Tibial nerve (tissue), 4 donors: ENCODE results near the gene MGMT.

Experiments used
- EP300 ChIP-seq, 2 donors: sonication (generic); formaldehyde crosslinking; IDR thresholded peaks; one replicate each; pipeline ENCODE4 v1.6.1; 2017; ENCODE audit warnings: antibody characterized with exemption in 2 of 2, mild to moderate bottlenecking in 1 of 2
- POLR2A ChIP-seq, 2 donors: fragments of 450-650 bp; IDR thresholded peaks; one replicate each; pipeline ENCODE4 v1.6.1; 2017; ENCODE audit warnings: antibody characterized with exemption in 2 of 2, mild to moderate bottlenecking in 2 of 2, moderate library complexity in 2 of 2
- TF ChIP-seq, protein P1 (sequence below), 5 experiments: fragments of 200-600 bp in 3 of 5; fragments of 450-650 bp in 2 of 5; sonication (generic) in 3 of 5; IDR thresholded peaks; one replicate each; pipeline ENCODE4 v1.5.1; 2016 to 2019; ENCODE audit warnings: antibody characterized with exemption in 5 of 5, mild to moderate bottlenecking in 3 of 5, moderate library complexity in 2 of 5

DNA sequence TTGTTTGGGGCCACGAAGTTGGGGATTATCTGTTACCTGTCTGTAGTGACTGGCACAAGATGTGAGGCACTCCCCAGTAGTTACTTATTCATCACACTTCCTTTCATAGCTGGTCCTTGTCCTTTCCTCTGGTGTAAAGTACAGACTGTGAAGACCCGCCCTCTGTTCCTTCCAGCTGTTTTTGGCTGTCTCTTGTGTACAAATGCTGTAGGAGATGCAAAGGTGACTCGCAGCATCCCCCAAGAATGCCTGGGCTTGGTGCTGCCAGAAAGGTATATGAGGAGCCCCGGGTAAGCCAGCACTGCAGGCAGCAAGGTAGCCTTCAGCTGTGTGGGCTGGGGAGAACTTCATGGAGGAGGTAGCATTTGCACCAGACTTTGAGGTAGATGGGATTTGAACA is 260.5 kb downstream of the MGMT start:
- TF ChIP-seq EP300 (IDR thresholded peaks at IDR 0.05) (no peak), POLR2A (IDR thresholded peaks at IDR 0.05) (no peak)
- TF ChIP-seq, protein P1, sequence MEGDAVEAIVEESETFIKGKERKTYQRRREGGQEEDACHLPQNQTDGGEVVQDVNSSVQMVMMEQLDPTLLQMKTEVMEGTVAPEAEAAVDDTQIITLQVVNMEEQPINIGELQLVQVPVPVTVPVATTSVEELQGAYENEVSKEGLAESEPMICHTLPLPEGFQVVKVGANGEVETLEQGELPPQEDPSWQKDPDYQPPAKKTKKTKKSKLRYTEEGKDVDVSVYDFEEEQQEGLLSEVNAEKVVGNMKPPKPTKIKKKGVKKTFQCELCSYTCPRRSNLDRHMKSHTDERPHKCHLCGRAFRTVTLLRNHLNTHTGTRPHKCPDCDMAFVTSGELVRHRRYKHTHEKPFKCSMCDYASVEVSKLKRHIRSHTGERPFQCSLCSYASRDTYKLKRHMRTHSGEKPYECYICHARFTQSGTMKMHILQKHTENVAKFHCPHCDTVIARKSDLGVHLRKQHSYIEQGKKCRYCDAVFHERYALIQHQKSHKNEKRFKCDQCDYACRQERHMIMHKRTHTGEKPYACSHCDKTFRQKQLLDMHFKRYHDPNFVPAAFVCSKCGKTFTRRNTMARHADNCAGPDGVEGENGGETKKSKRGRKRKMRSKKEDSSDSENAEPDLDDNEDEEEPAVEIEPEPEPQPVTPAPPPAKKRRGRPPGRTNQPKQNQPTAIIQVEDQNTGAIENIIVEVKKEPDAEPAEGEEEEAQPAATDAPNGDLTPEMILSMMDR (IDR thresholded peaks at IDR 0.05) = no peak
